HepG2 (cell line): ENCODE measurements around the gene FGGY. TPM values are rescaled to one million over a fixed set of nuclear protein-coding genes. Genes with fewer than 3 reads are reported as not detected.

Experiments used
- ATAC-seq: fragments of 200-7000 bp; cut with Tn5 transposase; 3 replicates; pipeline ENCODE4 v1.9.1; 2020; ENCODE audit warnings: mild to moderate bottlenecking, moderate library complexity
- BruUV-seq: library from RNA; stranded (reverse); fragments of 400-500 nt; replicated peaks from 2 replicates; lab custom pipeline; 2021; lab: Mats Ljungman, UMichigan
- CTCF ChIA-PET: fragments of 300-600 bp; formaldehyde crosslinking; extraction: SDS; loops from one replicate; lab custom pipeline; 2021; ENCODE audit warnings: low total read pairs, inconsistent platforms, low intra/inter-chr PET ratio; lab: Yijun Ruan, JAX
- POLR2A ChIA-PET: fragments of 350-600 bp; sonication (Branson Sonifier 250); formaldehyde crosslinking; loops from one replicate; lab custom pipeline; 2020; ENCODE audit warnings: antibody characterized with exemption, inconsistent platforms; lab: Yijun Ruan, JAX
- DNase-seq: peaks from one replicate; pipeline ENCODE4 v3.0.0-alpha.2; 2015; ENCODE audit warnings: low spot score
- FAIRE-seq: peaks from 3 replicates; lab custom pipeline; 2011; peaks lifted over from hg19 to GRCh38; lab: Jason Lieb, UNC
- H2AFZ ChIP-seq: one replicate; pipeline ENCODE4 v1.6.1; 2011; ENCODE audit warnings: low read length, inconsistent platforms
- H3K27ac ChIP-seq: fragments of 300-600 bp; 3 replicates; pipeline ENCODE4 v1.8.0; 2011; ENCODE audit warnings: mixed run types, mild to moderate bottlenecking, mixed read lengths, low read length, inconsistent platforms; ENCODE audit not compliant: insufficient read depth; ENCODE audit errors: extremely low read length
- H3K27me3 ChIP-seq, 2 experiments: fragments of 200-600 bp in 1 of 2; 2 replicates in 1 of 2; 3 replicates in 1 of 2; pipeline versions ENCODE4 v1.6.0 to v1.8.0; 2011; ENCODE audit warnings: low read length in 2 of 2, mild to moderate bottlenecking in 2 of 2, moderate library complexity in 2 of 2, inconsistent platforms in 1 of 2; ENCODE audit not compliant: insufficient read depth in 2 of 2, control insufficient read depth in 1 of 2
- H3K36me3 ChIP-seq, 2 experiments: fragments of 200-600 bp in 1 of 2; replicated peaks in 1 of 2; 2 replicates in 1 of 2; 3 replicates in 1 of 2; pipeline versions ENCODE4 v1.5.1 to v1.8.0; 2011; ENCODE audit warnings: low read length in 2 of 2, inconsistent platforms in 1 of 2; ENCODE audit not compliant: insufficient read depth in 2 of 2, control insufficient read depth in 1 of 2
- H3K4me1 ChIP-seq: 2 replicates; pipeline ENCODE4 v1.5.1; 2012; ENCODE audit warnings: low read length, inconsistent platforms; ENCODE audit not compliant: insufficient read depth
- H3K4me2 ChIP-seq: 2 replicates; pipeline ENCODE4 v1.6.0; 2011; ENCODE audit warnings: low read depth, low read length, inconsistent platforms
- H3K4me3 ChIP-seq, 3 experiments: fragments of 200-600 bp in 1 of 3; sonication (generic), shearing (Covaris generic) in 1 of 3; replicated peaks in 1 of 3; 2 replicates each; pipeline ENCODE4 v1.5.1; 2011 to 2016; ENCODE audit warnings: low read length in 3 of 3, inconsistent platforms in 2 of 3, low read depth in 2 of 3, mild to moderate bottlenecking in 2 of 3, control low read depth in 1 of 3, mixed read lengths in 1 of 3; ENCODE audit not compliant: insufficient read depth in 1 of 3
- H3K79me2 ChIP-seq: one replicate; pipeline ENCODE4 v1.6.1; 2011; ENCODE audit warnings: low read length, inconsistent platforms; ENCODE audit not compliant: insufficient read depth
- H3K9ac ChIP-seq: 2 replicates; pipeline ENCODE4 v1.6.0; 2011; ENCODE audit warnings: mild to moderate bottlenecking, low read depth, low read length, inconsistent platforms; ENCODE audit not compliant: insufficient read depth
- H3K9me3 ChIP-seq: 2 replicates; pipeline ENCODE4 v1.5.1; 2012; ENCODE audit warnings: mild to moderate bottlenecking, low read length
- H4K20me1 ChIP-seq: 2 replicates; pipeline ENCODE4 v1.6.0; 2011; ENCODE audit warnings: inconsistent platforms, mild to moderate bottlenecking, low read length, moderate library complexity; ENCODE audit not compliant: insufficient read depth
- ELF1 ChIP-seq: sonication (generic); formaldehyde crosslinking; IDR thresholded peaks from 2 replicates; pipeline ENCODE4 v1.4.0; 2020; ENCODE audit warnings: missing genetic modification reagents
- JUND ChIP-seq: sonication (generic); formaldehyde crosslinking; IDR thresholded peaks from 2 replicates; pipeline ENCODE4 v1.8.0; 2022; ENCODE audit warnings: mild to moderate bottlenecking, missing genetic modification reagents
- MAFF ChIP-seq: IDR thresholded peaks from 2 replicates; pipeline ENCODE4 v1.6.1; 2011; ENCODE audit warnings: low read depth, low read length, improper control_type of control experiment
- MAFK ChIP-seq, 2 experiments: IDR thresholded peaks in 1 of 2; conservative IDR thresholded peaks in 1 of 2; 2 replicates each; pipeline ENCODE4 v1.6.1; 2011; ENCODE audit warnings: improper control_type of control experiment in 2 of 2, low read length in 2 of 2
- MEIS2 ChIP-seq: sonication (generic); formaldehyde crosslinking; IDR thresholded peaks from 2 replicates; pipeline ENCODE4 v1.9.0; 2021; ENCODE audit warnings: mild to moderate bottlenecking, missing genetic modification reagents
- MLXIP ChIP-seq: sonication (generic); formaldehyde crosslinking; IDR thresholded peaks from 2 replicates; pipeline ENCODE4 v1.9.0; 2021; ENCODE audit warnings: missing genetic modification reagents, borderline replicate concordance
- MTA1 ChIP-seq: sonication (generic); formaldehyde crosslinking; IDR thresholded peaks from 2 replicates; pipeline ENCODE4 v1.4.0; 2020; ENCODE audit warnings: missing genetic modification reagents, mild to moderate bottlenecking, borderline replicate concordance
- ZNF616 ChIP-seq: sonication (generic); formaldehyde crosslinking; IDR thresholded peaks from 2 replicates; pipeline ENCODE4 v1.5.0; 2020; ENCODE audit warnings: low read depth, mild to moderate bottlenecking, missing genetic modification reagents
- WGBS: methylation state at CpG from one replicate; pipeline ENCODE4 v1.1.6; 2017; ENCODE audit warnings: low lambda C conversion rate; 5-methylcytosine and 5-hydroxymethylcytosine counted together
- in situ Hi-C: cut with HindIII; loops from 2 replicates; pipeline ENCODE4 v1.10.0; 2017; ENCODE audit warnings: low pct_unique_long_range_greater_than_20kb; ENCODE audit not compliant: extremely low pct_ligation_motif_present
- intact Hi-C: fragments of 100-400 bp; cut with micrococcal nuclease; formaldehyde crosslinking; loops from one replicate; pipeline ENCODE4 v1.10.0; 2022; ENCODE audit not compliant: unreplicated experiment
- polyA plus RNA-seq, 8 experiments: library from polyadenylated mRNA; depleted of rRNA in 3 of 8; stranded (reverse) in 7 of 8; unstranded in 1 of 8; fragments of >200 nt; fragmentation: Illumina TruSeq in 4 of 8; extraction: Trizol in 4 of 8; gene quantifications; 2 replicates each; pipeline versions ENCODE4 v1.2.1 to v1.2.3, GENCODE V29; 2011 to 2016; ENCODE audit warnings: low read depth in 4 of 8, missing spikeins in 1 of 8, mixed read lengths in 1 of 8; ENCODE audit not compliant: insufficient read depth in 1 of 8
- total RNA-seq, 5 experiments: library from RNA; depleted of rRNA; stranded (reverse); fragments of >200 nt; fragmentation: Illumina TruSeq; extraction: Trizol; gene quantifications; 2 replicates each; pipeline ENCODE4 v1.2.3, GENCODE V29; 2016; ENCODE audit warnings: low read depth in 1 of 5
- TF ChIP-seq, protein P1 (sequence below): sonication (generic); formaldehyde crosslinking; IDR thresholded peaks from 2 replicates; pipeline ENCODE4 v1.5.1; 2020; ENCODE audit warnings: mild to moderate bottlenecking, missing genetic modification reagents

FGGY gene
- total and polyA plus RNA-seq, 2 of the 13 experiments (the other 11 are each of a cell fraction or from before 2014, with no cell fraction given): 15.7 to 27.5 TPM

- Histone ChIP-seq H3K4me1 (no peaks in the 10 kb centered on the region), H3K27ac (no peak overlapping the region), H2AFZ (no peak overlapping the region), H3K4me2 (no peak overlapping the region), H3K36me3 (no peaks in the 10 kb centered on the region), H3K79me2 (no peaks in the 10 kb centered on the region), H3K9ac (no peak overlapping the region), H3K9me3 (peaks cover 2% of the 10 kb centered on the region), H3K4me3 (no peak overlapping the region), H3K27me3 (no peaks in the 10 kb centered on the region), H4K20me1 (no peaks in the 10 kb centered on the region)
- CTCF ChIA-PET: no interaction called here
- in situ Hi-C loops (no loop called here), intact Hi-C loops (no loop called here)
- no peak for FAIRE-seq
- TF ChIP-seq MAFF: peak; percentile 48
- TF ChIP-seq MTA1 (CRISPR knock-in tag): no peak
- TF ChIP-seq MAFK (conservative IDR thresholded peaks at IDR 0.05 in 1 of 2, IDR thresholded peaks at IDR 0.05 in 1 of 2; ENCODE audit: low read length in 2 of 2): peak; percentile 44 to 71; a peak in 3 of 4 replicates
- no peak for DNase-seq
- BruUV-seq: no TSS peak
- POLR2A ChIA-PET: no interaction called here
- 100% methylated on average over 1 of the region's 1 CpG for WGBS
- ATAC-seq: no peak
Observed at GRCh38 chr1:59579222-59579621, 282.3 kb downstream of the FGGY start.

DNA sequence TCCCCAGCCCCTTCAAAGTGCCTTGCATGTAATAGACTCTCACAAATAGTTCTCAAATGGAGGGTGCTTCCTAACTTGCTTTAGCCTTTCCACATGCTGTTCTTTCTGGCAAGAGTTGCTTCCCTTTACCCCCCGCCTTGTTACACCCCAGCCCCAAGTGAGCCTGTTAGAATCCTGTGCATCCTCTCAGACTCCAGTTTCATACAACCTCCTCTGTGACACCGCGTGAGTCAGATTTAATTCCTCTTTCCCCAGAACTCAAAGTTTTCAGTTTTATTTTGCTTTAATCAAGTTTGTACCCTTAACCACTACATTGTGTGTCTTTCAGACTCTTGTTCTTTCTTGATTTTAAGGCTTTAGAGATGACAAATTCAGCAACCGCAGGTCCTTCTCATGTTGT is 283.4 kb downstream of the FGGY start:
- Histone ChIP-seq H3K27me3 (no peaks in the 10 kb centered on the region), H3K4me1 (no peaks in the 10 kb centered on the region), H3K4me3 (no peak overlapping the region), H3K9me3 (no peaks in the 10 kb centered on the region), H3K27ac (no peak overlapping the region), H3K9ac (no peak overlapping the region), H2AFZ (no peak overlapping the region), H3K4me2 (no peak overlapping the region), H3K79me2 (no peaks in the 10 kb centered on the region), H3K36me3 (no peaks in the 10 kb centered on the region), H4K20me1 (no peaks in the 10 kb centered on the region)
- POLR2A ChIA-PET: no interaction called here
- in situ Hi-C loops: no loop called here
- intact Hi-C loops: no loop called here
- BruUV-seq: no TSS peak
- ATAC-seq (no peak), FAIRE-seq (no peak), DNase-seq (no peak)
- CTCF ChIA-PET: no interaction called here
- WGBS: 96% methylated on average over 4 of the region's 4 CpGs
- TF ChIP-seq JUND: no peak
- no peak for TF ChIP-seq ELF1
- TF ChIP-seq, protein P1, sequence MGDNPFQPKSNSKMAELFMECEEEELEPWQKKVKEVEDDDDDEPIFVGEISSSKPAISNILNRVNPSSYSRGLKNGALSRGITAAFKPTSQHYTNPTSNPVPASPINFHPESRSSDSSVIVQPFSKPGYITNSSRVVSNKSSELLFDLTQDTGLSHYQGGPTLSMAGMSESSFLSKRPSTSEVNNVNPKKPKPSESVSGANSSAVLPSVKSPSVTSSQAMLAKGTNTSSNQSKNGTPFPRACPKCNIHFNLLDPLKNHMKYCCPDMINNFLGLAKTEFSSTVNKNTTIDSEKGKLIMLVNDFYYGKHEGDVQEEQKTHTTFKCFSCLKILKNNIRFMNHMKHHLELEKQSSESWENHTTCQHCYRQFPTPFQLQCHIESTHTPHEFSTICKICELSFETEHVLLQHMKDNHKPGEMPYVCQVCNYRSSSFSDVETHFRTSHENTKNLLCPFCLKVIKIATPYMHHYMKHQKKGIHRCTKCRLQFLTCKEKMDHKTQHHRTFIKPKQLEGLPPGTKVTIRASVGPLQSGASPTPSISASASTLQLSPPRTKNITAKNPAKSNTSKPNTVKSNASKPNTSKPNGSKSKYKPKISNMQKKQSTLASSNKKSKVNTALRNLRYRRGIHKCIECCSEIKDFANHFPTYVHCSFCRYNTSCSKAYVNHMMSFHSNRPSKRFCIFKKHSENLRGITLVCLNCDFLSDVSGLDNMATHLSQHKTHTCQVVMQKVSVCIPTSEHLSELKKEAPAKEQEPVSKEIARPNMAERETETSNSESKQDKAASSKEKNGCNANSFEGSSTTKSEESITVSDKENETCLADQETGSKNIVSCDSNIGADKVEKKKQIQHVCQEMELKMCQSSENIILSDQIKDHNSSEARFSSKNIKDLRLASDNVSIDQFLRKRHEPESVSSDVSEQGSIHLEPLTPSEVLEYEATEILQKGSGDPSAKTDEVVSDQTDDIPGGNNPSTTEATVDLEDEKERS (CRISPR knock-in tag): no peak
- no peak for TF ChIP-seq MEIS2 (CRISPR knock-in tag)
- no peak for TF ChIP-seq MLXIP
- TF ChIP-seq ZNF616 (CRISPR knock-in tag): no peak
